GM19025 (cell line): ENCODE data around the gene NEDD4.
A peak's percentile ranks its signal among the peaks of the same experiment; 100 is the strongest.
"Not testable (repeated sequence)": the region's sequence is repeated elsewhere in the genome, so short reads cannot be mapped to it uniquely, and the experiment has no call there.

ENCODE experiments used
- ATAC-seq: cut with Tn5 transposase; IDR thresholded peaks from one replicate; pipeline ENCODE4 v1.9.1; 2021; ENCODE audit warnings: mild to moderate bottlenecking, low read depth, moderate library complexity; ENCODE audit not compliant: unreplicated experiment

NEDD4 gene

DNA sequence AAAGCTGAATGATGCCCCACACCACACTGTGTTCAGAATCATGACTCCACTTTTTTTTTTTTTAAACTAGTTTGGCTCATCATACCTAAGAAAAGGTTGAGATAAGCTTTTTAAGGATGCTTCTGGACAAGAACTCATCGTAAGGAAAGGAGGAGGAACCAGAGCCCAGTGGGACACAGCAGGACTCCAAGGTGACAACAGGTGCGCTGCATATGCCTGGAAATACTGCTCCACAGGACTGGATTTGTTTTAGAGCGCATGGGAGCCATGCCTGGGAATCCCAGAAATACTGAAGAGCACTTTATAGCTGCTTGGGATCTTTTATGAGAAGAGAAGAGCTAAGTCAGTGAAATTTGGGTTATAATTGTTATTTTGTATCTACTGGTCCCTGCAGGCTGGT is 93.4 kb downstream of the NEDD4 start:
- ATAC-seq = no peak

DNA sequence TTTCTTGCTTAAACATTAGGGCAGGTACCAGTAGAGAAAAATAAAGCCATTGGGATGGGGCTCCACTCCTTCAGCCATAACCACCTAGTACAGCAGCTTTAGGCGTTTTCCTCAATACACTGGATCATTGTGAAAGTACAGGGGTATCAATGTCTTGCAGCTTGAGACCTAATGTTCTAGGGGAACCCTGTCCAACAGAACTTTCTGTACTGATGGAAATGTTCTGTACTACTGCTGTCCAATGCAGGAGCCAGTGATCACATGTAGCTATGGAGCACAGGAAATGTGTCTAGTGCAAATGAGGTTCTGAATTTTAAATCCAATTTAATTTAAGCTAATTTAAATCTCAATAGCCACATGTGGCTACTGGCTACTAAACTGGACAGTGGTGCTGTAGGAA is 93.9 kb downstream of the NEDD4 start:
- no peak for ATAC-seq

DNA sequence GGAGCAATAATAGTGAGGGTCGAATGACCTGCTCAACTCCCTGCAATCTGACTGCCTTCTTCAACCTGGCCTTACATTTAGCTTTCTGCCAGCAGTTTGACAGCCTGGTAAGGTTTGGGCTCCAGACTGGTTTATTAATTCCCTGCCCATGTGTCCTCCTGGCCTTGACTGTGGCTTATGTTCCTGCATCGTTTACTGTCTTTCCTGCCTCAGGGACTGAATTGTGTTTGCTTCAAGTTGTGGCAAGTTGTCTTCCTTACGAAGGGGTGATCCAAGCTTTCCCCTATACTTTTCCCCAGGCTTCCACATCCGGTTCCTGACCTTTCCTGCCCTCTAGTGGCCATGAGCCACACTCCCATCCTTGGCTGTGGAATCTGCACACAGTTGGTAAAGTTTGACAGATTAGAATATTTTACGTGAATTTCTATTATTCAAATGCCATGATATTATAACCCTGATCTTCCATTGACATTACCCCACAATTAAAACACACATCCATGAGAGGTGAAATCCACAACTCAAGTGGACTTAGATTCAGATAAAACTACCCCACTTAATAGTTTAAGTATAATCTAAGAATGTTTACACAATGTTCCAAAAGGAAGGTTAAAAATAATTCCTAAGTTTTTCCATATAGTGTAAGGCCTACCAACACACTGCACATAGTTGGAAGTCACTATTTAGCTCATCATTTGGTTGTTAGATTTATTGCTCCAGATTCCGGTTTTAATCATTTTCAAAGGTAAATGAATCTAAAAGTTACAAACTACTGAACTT is 95.7 kb downstream of the NEDD4 start:
- ATAC-seq = no peak

DNA sequence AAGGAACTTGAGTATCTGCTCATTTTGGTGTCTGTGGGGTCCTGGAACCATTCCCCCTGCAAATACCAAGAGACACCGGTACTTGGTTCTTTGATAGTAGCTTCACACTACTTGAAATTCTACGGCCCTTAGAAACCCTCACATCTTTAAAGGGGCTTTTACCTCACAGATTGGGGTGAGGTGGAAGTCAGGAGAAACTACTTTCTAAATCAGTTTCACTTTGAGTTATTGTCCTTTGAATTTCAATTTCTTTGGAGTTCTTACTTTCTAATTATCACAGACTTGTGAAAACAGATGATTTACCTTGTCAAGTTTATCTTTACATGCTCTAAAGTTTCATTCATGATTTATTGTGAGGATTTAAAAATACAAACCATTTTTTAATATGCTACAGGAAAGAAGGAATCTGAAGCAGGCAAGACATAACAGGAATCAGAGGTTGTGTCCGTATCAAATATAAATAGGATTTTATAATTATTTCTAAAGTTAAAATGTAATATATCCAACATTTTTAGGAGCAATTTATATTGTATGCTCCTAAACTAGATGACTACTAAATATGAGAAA is 98.9 kb downstream of the NEDD4 start:
- ATAC-seq = no peak

DNA sequence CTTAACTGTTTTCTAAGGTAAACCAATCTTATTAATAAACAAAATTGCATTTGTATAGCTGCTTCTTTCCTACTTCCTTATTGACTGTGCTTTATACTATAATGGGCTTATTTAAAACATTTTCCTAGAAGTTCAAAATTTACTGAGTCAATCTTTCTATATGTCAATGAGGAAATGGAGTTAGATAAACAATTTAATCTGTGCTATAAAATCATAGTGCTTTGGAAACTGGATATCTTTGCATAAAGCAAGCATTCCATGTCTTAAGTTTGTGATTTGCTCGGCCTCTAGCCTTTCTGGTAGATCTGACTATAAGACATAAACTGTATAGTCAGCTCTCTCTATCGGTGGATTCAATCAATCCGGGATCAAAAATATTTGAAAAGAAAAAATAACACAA is 99.6 kb downstream of the NEDD4 start:
- ATAC-seq = no peak

DNA sequence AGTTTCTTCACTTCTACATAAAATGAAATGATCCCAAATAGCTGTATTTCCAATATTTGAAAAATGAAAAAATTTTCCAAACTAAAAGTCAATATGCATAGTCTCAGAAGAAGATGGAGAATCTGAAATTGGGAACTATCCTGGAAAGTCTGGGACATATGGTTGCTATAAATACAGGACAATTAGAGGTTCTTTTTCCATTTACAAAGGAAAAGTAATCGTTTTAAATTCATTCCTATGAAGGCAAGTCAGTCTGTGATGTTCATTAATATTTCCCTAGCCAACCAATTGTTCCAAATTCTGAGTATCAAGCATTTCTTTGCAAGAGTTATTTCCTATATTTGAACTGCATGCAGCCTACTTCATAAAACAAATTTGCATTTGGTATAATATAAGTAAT is 102.2 kb downstream of the NEDD4 start:
- no peak for ATAC-seq

DNA sequence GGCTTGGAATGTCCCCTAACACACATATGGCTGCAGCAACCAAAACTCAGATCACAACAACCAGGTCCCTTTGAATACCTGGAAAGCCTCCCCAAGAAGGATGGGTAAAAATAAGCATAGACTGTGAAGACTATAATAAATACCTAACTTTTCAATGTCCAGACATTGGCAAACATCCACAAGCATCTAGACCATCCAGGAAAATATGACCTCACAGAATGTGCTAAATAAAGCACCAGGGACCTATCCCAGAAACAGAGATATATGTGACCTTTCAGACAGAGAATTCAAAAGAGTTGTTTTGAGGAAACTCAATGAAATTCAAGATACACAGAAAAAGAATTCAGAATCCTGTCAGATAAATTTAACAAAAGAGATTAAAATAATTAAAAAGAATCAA is 109.2 kb downstream of the NEDD4 start:
- ATAC-seq = no peak

DNA sequence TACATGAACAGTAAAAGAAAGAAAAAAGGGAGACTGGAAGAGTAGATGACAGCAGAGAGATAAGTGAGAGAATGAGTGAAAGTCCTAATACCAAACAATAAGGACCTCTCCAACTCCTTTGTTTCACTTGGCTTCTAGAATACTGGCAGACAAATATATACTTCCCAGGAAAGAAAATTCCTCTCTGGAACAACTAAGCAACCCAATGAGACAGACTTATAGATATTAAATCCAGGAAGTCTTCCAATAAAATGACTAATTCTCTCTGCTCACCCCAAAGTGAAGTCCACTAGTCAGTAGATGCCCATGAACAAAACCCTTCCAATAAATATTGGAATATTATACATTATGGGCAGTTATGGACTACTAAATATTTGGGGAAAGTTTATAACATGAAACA is 114.2 kb downstream of the NEDD4 start:
- ATAC-seq = no peak

DNA sequence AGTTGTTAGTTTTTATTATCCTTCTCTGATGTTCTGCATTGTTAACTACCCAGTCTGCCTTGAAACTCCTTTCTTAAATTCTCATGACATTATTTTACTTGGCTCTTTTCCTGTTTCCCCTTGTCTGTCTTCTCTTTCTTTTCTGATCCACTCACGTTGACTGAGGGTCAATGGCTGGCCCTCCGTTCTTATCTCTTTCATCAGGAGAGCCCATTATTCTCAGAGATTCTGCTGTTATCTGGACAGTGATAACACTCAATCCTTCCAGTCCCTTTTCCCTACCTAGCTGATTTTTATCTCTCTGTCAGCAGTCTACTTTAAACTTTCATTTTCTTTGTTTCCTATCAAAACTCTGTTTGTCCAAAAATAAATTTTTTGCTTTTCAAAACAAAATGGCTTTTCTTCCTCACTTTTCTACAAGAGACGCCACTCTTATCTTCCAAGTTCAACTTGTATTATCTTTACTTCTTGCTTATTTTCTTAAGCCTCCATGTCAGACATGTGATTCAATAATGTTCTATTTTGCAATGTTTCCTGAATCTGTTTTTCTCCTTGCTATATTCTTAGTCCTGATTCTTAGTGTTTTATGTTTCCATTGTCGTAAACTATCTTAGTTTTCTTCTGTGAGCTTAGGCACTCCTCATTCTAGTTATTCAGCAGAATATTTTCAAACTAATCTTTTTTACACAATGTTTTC is 120.2 kb downstream of the NEDD4 start:
- no peak for ATAC-seq

DNA sequence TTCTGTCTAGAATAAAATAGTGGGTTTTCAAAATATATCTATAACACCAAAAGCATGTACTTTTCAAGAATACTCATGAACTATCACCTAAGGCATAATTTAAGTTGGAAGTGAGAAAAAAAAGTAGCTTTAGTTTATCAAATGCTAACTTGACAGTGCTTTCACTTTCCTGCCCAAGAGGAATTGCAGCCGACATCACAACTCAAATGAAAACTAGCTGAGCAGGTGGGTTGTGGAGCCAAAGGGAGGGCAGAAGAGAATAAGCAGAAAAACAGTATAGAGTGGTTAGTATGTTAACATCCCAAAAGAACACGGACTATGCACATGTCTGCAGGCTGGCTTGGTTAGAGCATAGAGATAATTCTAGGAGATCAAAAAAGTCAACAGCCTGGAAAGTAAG is 120.9 kb downstream of the NEDD4 start:
- no peak for ATAC-seq

DNA sequence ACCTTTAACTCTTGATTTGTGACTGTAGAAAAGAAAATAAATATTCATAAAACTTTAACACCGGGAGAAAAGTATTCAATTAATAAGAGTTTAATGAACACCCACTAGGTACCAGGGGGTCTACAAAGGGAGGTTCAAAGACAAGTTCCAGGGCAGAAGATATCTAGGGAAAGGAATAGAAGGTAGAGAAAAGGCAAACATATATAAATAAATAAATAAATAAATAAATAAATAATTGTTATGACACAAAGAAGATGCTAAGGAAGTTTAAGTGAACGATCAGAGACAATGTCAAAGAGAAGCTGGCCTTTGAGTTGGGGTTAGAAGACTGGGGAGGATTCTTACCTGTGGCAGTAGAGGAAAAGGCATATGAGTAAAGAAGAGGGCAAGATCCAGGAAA is 123.8 kb downstream of the NEDD4 start:
- no peak for ATAC-seq

DNA sequence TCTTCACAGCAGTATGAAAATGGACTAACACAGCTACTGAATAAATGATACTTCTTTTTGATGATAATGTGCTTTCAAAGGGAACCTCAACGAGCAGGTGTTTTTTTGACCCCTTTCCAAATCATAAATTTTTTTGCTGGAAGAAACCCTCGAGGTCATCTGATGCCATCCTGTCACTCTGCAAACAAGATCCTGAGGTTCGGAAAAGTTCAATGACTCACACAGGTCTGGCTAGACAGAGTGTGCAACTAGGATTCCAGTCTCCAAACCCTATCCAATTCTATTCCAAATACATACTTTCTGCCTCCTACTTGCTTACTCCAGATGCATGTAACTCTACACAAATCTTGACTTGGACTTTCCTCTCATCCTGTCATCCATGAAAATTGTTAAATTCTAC is 124.7 kb downstream of the NEDD4 start:
- no peak for ATAC-seq

DNA sequence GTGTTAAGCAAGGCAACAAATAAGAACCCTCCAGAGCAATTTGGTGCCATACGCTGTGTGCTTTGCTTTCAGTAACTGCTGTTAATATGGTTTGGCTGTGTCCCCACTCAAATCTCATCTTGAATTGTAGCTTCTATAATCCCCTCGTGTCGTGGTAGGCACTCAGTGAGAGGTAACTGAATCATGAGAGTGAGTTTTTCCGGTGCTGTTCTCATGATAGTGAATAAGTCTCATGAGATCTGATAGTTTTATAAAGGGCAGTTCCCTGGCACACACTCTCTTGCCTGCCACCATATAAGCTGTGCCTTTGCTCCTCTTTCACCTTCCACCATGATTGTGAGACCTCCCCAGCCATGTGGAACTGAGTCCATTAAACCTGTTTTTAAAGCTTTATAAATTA is 125.1 kb downstream of the NEDD4 start:
- ATAC-seq = not testable (repeated sequence)

DNA sequence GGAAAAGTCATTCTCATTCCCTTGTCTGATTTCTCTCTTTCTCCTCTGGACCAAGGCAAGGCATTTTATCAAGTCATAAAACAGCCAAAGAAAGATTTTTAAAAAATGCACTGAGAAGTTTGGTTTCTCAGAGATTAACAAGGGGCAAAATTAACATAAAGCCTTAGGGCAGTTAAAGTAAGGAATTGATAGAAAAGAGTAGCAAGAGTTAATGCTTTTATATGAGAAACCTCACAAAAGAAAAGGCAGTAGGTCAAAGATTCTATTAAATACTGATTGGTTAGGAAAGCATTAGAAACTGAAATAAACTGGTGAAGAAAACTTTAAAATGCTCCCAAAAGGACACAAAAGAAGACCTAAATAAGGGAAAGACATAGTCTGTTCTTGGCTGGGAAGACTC is 129.5 kb downstream of the NEDD4 start:
- no peak for ATAC-seq

DNA sequence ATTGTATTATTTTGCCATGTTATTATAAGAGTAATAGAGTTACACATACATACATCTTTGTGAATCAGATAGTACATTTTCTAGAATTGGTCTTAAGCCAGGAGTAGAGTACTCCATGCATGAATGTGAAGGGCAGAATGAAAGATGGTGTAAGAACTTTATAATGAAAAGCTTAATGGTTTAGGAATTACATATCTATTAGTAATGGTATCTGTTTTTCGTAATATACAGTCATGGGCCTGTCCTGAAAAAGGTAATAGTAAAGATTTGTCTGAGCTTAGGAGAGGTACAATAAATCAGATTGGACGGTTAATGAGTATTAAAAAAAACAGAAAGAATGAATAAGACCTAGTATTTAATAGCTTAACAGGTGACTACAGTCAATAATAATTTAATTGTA is 132.3 kb downstream of the NEDD4 start:
- ATAC-seq = no peak

DNA sequence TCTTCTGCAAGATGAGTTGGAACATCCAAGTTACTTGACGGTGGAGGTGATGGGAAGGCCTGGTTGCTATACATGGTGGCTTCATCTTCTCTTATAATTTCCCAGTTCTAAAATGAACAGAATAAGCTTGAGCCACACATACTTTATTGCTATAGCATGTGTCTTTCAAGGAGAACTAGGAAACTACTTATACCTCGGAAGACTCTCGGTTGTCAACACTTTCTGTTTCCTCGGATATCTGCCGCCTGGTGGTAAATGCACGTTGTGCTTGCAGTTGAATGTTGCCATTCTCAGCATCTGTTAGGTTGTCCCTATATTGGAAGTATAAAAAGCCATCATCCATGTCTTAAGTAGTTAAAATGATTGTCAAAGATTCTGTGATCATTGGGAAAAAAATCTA is 132.9 kb downstream of the NEDD4 start:
- ATAC-seq = no peak

DNA sequence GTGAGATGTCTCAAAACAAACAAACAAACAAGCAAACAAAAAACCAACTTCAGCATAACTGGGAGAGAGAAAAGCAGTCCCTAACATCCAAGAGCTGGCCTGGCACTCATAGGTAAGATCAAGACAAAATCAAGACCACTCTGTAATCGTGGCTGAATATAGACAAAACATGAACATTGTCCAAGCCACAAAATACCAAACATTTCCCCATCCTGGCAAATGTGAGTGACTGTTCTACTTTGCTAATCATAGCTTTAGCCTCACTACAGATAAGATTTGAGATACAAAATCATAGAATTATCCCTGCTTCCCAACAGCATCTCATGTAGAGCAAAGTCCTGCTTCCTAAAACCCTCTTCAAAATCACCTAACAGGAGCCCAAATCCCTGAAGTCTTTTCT is 133.7 kb downstream of the NEDD4 start:
- no peak for ATAC-seq

DNA sequence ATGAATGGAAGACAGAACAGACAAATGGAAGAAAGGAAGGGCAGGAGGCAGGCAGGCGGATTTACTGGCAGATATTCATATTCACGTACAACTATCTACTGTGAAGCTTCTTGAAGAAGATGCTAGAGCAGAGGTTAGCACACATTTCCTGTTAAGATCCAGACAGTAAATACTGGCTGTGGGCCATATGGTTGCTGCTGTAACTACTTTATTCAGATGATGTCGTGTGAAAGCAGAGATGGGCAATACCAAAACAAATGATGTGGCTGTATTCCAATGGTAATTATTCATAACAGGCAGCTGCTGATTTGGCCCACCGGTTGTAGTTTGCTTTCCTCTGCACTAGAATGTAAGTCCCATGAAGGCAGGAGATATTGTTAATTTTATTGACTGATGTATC is 134.8 kb downstream of the NEDD4 start:
- ATAC-seq = no peak

DNA sequence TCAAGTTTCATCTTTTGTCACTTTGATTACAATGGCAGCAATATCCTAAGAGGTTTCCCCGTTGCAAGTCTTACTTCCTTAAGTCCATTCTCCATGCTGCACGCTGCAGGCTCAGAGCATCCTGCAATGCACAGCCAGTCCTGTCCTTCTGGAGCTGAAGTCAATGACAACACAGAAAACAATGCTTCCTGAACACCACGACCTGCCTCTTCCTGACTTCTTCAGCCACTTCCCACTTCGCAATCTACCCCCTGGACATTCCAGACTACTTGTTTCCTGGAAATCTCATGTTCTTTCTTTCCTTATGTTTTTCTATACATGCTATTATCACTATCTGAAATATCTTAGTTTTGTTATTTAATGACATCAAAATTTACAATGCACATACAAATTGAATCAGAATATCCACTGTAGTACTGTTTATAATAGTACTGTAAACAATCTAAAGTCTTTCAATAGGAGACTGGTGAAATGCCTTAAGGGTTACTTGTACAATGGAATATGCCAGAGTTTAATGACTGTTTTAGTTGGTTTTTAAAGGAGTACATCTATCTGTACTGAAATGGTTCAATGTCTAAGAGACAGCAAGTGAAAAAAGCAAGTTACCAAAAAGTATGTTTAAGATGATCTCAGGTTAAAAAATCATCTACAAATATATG is 136.8 kb downstream of the NEDD4 start:
- ATAC-seq = no peak

DNA sequence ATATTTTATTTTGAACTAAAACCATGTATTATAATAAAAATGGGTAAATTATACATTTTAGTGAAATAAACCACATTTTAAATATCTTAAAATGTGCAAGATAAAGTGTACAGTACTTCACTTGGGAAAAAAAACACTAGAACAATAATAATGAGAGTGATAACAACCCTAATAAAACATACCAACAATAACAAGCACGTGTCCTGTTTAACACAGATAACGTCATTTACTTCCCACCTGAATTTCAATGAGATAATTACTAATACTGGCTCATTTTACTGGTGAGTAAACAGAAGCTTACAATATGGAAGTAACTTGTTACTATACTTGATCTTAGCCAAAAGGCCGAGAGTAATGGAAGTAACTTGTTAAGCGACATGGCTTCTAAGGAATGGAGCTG is 140.3 kb downstream of the NEDD4 start:
- ATAC-seq = no peak

DNA sequence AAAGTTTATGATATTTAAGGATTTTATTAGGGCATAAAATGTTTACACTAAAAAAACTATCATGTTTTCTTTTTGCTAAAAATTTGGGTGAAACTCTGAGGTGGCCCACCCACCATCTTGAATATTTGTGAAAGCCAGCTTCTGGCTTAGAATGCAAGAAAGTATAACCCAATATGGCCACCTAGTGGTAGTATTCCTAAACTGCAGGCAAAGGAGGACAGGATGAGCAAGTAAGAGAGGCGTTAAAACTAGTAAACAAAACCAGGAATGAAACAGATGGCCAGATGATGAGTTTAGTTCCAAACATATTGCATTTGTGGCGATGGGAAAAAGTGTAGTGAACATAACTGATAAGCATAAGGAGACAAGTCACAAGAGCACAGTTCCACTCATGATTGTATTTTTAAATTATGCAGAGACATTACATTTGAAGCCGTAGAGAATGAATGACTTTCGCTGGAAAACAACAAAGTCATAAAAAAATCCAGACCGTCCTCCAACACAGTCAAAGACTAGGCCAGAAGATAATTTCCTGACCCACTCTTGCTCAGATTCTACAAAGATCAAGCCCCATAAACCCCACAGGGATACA is 147.2 kb downstream of the NEDD4 start:
- peak; percentile 61 for ATAC-seq
